ENCODE data around the gene MRPL49. TPM values are rescaled to one million over a fixed set of nuclear protein-coding genes. Genes with fewer than 3 reads are reported as not detected.
A peak's percentile ranks its signal among the peaks of the same experiment; 100 is the strongest.

MRPL49 gene
- total and polyA plus RNA-seq, 2 experiments from 2014 or later, result 46.8 to 57.6 TPM

DNA sequence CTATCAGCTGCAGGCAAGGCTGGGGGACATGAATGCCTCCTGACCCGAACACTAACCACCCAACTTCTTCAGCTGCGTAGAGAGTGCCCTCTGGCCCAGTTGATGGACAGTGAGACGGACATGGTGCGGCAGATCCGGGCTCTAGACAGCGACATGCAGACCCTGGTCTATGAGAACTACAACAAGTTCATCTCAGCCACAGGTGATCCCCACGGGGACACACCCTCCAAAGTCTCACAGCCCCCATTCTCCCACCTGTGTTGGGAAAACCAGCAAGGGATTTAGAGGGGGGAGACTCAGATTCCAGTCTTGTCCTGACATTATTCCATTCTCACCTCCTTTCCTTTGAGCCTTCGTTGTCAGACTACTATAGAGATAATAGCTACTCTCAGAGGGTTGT lies 25.2 kb upstream of the MRPL49 start:
- H3K36me3 ChIP-seq (replicated peaks; ENCODE audit: insufficient read depth, low read depth), result no peaks in the 10 kb centered on the region
- WGBS (ENCODE audit: low lambda C conversion rate, missing lambda C conversion rate), result 56% methylated on average over 8 of the region's 8 CpGs
- no peaks in the 10 kb centered on the region for H3K9me2 ChIP-seq (replicated peaks; ENCODE audit: insufficient read depth)
- H3K27me3 ChIP-seq, result no peaks in the 10 kb centered on the region
- H3K79me2 ChIP-seq, result peaks cover 33% of the 10 kb centered on the region
- TF ChIP-seq, protein P1, sequence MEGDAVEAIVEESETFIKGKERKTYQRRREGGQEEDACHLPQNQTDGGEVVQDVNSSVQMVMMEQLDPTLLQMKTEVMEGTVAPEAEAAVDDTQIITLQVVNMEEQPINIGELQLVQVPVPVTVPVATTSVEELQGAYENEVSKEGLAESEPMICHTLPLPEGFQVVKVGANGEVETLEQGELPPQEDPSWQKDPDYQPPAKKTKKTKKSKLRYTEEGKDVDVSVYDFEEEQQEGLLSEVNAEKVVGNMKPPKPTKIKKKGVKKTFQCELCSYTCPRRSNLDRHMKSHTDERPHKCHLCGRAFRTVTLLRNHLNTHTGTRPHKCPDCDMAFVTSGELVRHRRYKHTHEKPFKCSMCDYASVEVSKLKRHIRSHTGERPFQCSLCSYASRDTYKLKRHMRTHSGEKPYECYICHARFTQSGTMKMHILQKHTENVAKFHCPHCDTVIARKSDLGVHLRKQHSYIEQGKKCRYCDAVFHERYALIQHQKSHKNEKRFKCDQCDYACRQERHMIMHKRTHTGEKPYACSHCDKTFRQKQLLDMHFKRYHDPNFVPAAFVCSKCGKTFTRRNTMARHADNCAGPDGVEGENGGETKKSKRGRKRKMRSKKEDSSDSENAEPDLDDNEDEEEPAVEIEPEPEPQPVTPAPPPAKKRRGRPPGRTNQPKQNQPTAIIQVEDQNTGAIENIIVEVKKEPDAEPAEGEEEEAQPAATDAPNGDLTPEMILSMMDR (IDR thresholded peaks at IDR 0.05; ENCODE audit: poor library complexity), result no peak
- TF ChIP-seq EZH2 (IDR thresholded peaks at IDR 0.05; ENCODE audit: borderline replicate concordance), result no peak
- TF ChIP-seq EZH2phosphoT487 (IDR thresholded peaks at IDR 0.05; ENCODE audit: low read depth, severe bottlenecking, unreplicated experiment), result no peak
- no peak overlapping the region for H2AFZ ChIP-seq
- H3K9me3 ChIP-seq (ENCODE audit: low read depth), result no peaks in the 10 kb centered on the region
- DNase-seq (ENCODE audit: low spot score), result no peak
- peaks cover 13% of the 10 kb centered on the region for H3K4me1 ChIP-seq (ENCODE audit: insufficient read depth)
- H3K27ac ChIP-seq, result peak overlapping the region; percentile 97
- H3K4me3 ChIP-seq, result peak overlapping the region; percentile 78
- H4K20me1 ChIP-seq (ENCODE audit: insufficient read depth, poor library complexity, severe bottlenecking), result no peaks in the 10 kb centered on the region
- H3K4me2 ChIP-seq, result peak overlapping the region; percentile 82

DNA sequence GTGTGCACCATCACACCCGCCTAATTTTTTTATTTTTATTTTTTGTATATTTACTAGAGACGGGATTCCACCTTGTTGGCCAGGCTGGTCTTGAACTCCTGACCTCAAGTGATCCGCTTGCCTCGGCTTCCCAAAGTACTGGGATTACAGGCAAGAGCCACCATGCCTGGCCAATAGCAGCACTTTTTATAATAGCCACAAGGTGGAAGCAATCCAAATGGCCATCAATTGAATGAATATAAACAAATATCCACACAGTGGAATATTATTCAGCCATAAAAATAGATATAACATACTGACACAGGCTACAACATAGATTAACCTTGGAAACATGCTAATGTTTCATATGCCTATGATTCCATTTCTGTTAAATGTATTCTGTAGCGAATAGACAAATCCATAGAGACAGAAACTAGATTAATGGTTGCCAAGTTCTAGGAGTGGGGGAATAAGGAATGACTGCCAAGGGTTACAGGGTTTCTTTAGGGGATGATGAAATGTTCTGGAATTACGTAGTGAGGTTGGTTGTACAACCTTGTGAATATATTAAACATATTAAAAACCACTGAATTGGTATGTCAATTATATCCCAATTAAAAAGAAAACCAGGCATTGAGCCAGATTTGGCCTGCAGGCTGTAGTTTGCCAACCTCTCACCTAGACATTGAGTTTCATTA lies 21.3 kb upstream of the MRPL49 start:
- 93% methylated on average over 6 of the region's 6 CpGs for WGBS (ENCODE audit: low lambda C conversion rate, missing lambda C conversion rate)
- H2AFZ ChIP-seq, result no peak overlapping the region
- H3K27me3 ChIP-seq, result no peaks in the 10 kb centered on the region
- peaks cover 10% of the 10 kb centered on the region for H3K4me1 ChIP-seq (ENCODE audit: insufficient read depth)
- H3K4me3 ChIP-seq, result no peak overlapping the region
- TF ChIP-seq EZH2phosphoT487 (IDR thresholded peaks at IDR 0.05; ENCODE audit: low read depth, severe bottlenecking, unreplicated experiment), result no peak
- TF ChIP-seq, protein P1 (IDR thresholded peaks at IDR 0.05; ENCODE audit: poor library complexity), result no peak
- no peak for TF ChIP-seq EZH2 (IDR thresholded peaks at IDR 0.05; ENCODE audit: borderline replicate concordance)
- H3K79me2 ChIP-seq, result peaks cover 59% of the 10 kb centered on the region
- H3K4me2 ChIP-seq, result no peak overlapping the region
- DNase-seq (ENCODE audit: low spot score), result no peak
- H3K27ac ChIP-seq, result no peak overlapping the region
- no peaks in the 10 kb centered on the region for H3K36me3 ChIP-seq (replicated peaks; ENCODE audit: insufficient read depth, low read depth)
- no peaks in the 10 kb centered on the region for H3K9me3 ChIP-seq (ENCODE audit: low read depth)
- no peaks in the 10 kb centered on the region for H4K20me1 ChIP-seq (ENCODE audit: insufficient read depth, poor library complexity, severe bottlenecking)
- no peaks in the 10 kb centered on the region for H3K9me2 ChIP-seq (replicated peaks; ENCODE audit: insufficient read depth)

DNA sequence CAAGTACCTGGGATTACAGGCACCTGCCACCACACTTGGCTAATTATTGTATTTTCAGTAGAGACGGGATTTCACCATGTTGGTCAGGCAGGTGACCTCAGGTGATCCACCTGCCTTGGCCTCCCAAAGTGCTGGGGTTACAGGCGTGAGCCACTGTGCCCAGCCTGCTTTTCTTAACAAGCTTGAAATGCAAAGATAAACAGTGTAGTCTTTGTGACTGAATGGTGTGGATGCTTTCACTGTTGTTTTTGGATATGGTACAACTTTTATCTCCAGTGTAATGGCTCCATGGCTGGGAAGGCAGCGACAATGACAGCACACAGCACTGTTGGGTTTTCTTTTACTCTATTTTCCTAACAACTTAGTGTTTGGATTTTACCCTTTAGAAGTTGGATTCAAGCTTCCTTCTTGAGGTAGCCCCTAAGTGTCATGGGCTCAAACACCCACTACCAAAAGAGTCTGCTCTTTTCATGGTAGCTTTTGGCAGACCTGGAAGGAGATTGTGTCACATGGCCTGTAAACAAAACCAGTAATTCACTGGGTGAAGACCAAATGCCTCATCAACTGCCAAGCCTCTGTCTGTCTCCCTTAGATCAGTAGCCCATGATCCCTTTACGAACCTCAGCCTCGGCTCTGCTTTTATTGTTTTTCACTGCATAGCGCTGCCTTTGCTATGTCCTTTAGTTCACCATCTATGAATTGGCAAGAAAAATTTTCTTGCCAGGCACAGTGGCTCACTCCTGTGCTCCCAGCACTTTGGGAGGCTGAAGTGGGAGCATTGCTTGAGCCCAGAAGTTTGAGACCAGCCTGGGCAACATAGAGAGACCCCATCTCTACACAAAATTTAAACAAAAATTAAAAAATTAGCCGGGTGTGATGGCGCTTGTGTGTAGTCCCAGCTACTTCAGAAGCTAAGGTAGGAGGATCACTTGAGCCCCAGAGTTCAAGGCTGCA lies 19.7 kb upstream of the MRPL49 start:
- Histone ChIP-seq H3K79me2 (peaks cover 52% of the 10 kb centered on the region), H4K20me1 (ENCODE audit: insufficient read depth, poor library complexity, severe bottlenecking) (no peaks in the 10 kb centered on the region), H3K27ac (no peak overlapping the region), H3K9me3 (ENCODE audit: low read depth) (no peaks in the 10 kb centered on the region), H3K4me1 (ENCODE audit: insufficient read depth) (peaks cover 2% of the 10 kb centered on the region), H3K4me2 (no peak overlapping the region), H3K27me3 (no peaks in the 10 kb centered on the region), H3K9me2 (replicated peaks; ENCODE audit: insufficient read depth) (no peaks in the 10 kb centered on the region), H3K4me3 (no peak overlapping the region), H3K36me3 (replicated peaks; ENCODE audit: insufficient read depth, low read depth) (no peaks in the 10 kb centered on the region), H2AFZ (no peak overlapping the region)
- DNase-seq (ENCODE audit: low spot score), result no peak
- WGBS (ENCODE audit: low lambda C conversion rate, missing lambda C conversion rate), result 95% methylated on average over 8 of the region's 8 CpGs
- no peak for TF ChIP-seq EZH2 (IDR thresholded peaks at IDR 0.05; ENCODE audit: borderline replicate concordance)
- TF ChIP-seq EZH2phosphoT487 (IDR thresholded peaks at IDR 0.05; ENCODE audit: low read depth, severe bottlenecking, unreplicated experiment), result no peak
- TF ChIP-seq, protein P1 (IDR thresholded peaks at IDR 0.05; ENCODE audit: poor library complexity), result no peak
